Bladder microvascular endothelial cell (primary cell): ENCODE results near the gene FAM72D. TPM values are rescaled to one million over a fixed set of nuclear protein-coding genes. Genes with fewer than 3 reads are reported as not detected.

Experiments
- total RNA-seq: library from RNA; depleted of rRNA; stranded (reverse); fragments of >200 nt; gene quantifications from 2 replicates; pipeline ENCODE4 v1.2.3, GENCODE V29; 2014

Gene FAM72D
- 1.5 and 1.8 TPM in 2 replicates for total RNA-seq

DNA sequence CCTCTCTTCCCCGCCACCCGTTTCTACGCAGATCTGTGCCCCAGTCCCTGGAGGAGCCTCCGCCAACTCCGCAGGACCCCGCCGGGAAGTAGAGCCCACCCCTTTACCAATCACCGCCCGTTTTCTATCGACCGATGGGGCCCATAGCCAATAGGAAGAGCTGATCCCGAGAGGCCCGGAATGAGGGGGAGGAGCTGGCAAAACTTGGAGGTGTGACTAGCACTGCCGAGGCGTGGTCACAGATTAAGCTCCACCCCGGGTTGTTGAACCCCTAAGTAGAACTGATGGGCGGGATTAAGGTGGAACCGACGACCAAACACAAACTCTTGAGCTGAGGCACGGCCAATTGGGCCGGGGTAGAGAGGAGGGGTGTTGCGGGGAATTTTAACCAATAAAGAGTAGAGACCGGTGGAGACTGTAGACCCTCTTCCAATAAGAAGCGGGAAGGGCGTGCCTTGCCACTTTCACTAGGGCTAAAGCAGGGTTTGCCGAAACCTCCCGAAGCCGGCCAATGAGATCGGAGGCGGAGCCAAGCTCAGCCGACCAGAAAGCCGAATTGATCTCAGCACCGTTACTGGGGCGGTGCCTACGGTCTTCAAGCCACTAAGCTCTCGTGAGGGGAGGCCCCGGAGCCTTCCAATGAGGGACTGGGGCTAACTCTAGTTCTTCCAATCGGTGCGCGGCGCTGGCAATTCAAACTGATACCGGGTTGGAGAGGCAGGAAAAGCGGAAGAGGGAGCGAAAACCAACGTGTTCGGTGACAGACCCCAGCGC, at the start of gene FAM72D, which contains the start of gene SRGAP2B:
Gene FAM72D (plus strand): TSS at position 691 of the 774 bp plus-strand sequence. CDS start 874 bp downstream, outside the sequence.
Gene SRGAP2B (minus strand): TSS at position 45 of the 774 bp plus-strand sequence. CDS start 2,427 bp downstream, outside the sequence.

Other genes starting within 250 kb of the FAM72D start
- 36.6 and 80.5 TPM in 2 replicates for gene SRGAP2B, start 646 bp upstream of the FAM72D start, total RNA-seq
- gene PPIAL4D, start 146.2 kb downstream of the FAM72D start, total RNA-seq = not detected in 2 replicates